RWPE2 (cell line): Measurements from ENCODE around the gene NRP2.

Source experiments
- ATAC-seq: fragments of 200-7000 bp; cut with Tn5 transposase; 3 replicates; pipeline ENCODE4 v1.9.1; 2021; ENCODE audit warnings: low read depth
- DNase-seq: peaks from one replicate; pipeline ENCODE4 v3.0.0-alpha.2; 2020; ENCODE audit warnings: low spot score
- H3K27ac ChIP-seq: fragments of 450-650 bp; 2 replicates; pipeline ENCODE4 v1.5.1; 2017; ENCODE audit warnings: mild to moderate bottlenecking; ENCODE audit not compliant: poor library complexity, severe bottlenecking
- H3K27me3 ChIP-seq: fragments of 250-450 bp; sonication (Bioruptor Pico); 2 replicates; pipeline ENCODE4 v1.5.1; 2021; ENCODE audit warnings: mild to moderate bottlenecking, moderate library complexity; ENCODE audit not compliant: insufficient read depth, poor library complexity, severe bottlenecking
- H3K36me3 ChIP-seq: fragments of 250-450 bp; sonication (Bioruptor Pico); 2 replicates; pipeline ENCODE4 v1.5.1; 2020; ENCODE audit warnings: low read depth, mild to moderate bottlenecking, moderate library complexity
- H3K4me1 ChIP-seq: fragments of 250-450 bp; sonication (Bioruptor Pico); 2 replicates; pipeline ENCODE4 v1.5.1; 2021; ENCODE audit warnings: mild to moderate bottlenecking, moderate library complexity; ENCODE audit not compliant: insufficient read depth, poor library complexity, severe bottlenecking
- H3K4me3 ChIP-seq: fragments of 250-450 bp; sonication (Bioruptor Pico); 2 replicates; pipeline ENCODE4 v1.5.1; 2021; ENCODE audit warnings: mild to moderate bottlenecking, moderate library complexity; ENCODE audit not compliant: severe bottlenecking
- H3K9me3 ChIP-seq: fragments of 250-450 bp; sonication (Bioruptor Pico); 2 replicates; pipeline ENCODE4 v1.5.1; 2021; ENCODE audit warnings: mild to moderate bottlenecking, moderate library complexity; ENCODE audit not compliant: severe bottlenecking
- TF ChIP-seq, protein P1 (sequence below): fragments of 450-650 bp; IDR thresholded peaks from one replicate; pipeline ENCODE4 v1.5.1; 2017; ENCODE audit warnings: mild to moderate bottlenecking, moderate library complexity; ENCODE audit not compliant: poor library complexity, severe bottlenecking

The NRP2 gene

DNA sequence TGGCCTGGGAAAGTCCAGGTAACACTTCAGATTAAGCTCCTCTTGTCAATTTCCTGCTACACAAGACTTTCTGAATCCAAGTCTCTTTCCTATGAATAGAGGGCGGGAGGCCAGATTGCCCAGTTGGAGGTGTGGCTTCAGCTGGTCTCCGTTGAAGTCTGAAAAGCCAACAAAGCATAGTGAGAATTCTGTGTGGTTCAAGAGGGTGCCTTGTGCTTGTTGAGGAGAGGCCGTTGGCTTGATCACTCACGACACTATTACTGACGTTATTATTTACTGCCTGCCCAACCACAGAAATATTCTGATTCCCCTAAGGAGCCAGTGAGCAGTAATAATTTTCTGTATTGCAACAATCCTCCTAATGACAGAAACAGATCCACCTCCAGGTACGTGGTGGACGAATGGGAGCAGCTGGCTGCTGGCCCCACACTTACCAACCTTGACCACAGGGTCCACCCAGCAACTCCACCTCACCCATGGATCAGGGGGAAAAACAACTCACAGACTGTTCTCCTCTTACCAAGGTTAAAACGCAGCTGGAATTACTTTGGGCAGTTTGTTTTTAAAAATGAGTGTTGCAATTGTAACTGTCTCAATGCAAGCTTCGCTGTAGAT lies 21.9 kb downstream of the NRP2 start:
- Histone ChIP-seq H3K4me1 (peaks cover 30% of the 10 kb centered on the region), H3K36me3 (0 out of 2 replicates have a peak, but pooled peaks cover 5% of the 10 kb centered on the region), H3K27me3 (no peaks in the 10 kb centered on the region), H3K27ac (no peak overlapping the region), H3K4me3 (no peak overlapping the region), H3K9me3 (no peaks in the 10 kb centered on the region)
- ATAC-seq (no peak), DNase-seq (no peak)
- TF ChIP-seq, protein P1, sequence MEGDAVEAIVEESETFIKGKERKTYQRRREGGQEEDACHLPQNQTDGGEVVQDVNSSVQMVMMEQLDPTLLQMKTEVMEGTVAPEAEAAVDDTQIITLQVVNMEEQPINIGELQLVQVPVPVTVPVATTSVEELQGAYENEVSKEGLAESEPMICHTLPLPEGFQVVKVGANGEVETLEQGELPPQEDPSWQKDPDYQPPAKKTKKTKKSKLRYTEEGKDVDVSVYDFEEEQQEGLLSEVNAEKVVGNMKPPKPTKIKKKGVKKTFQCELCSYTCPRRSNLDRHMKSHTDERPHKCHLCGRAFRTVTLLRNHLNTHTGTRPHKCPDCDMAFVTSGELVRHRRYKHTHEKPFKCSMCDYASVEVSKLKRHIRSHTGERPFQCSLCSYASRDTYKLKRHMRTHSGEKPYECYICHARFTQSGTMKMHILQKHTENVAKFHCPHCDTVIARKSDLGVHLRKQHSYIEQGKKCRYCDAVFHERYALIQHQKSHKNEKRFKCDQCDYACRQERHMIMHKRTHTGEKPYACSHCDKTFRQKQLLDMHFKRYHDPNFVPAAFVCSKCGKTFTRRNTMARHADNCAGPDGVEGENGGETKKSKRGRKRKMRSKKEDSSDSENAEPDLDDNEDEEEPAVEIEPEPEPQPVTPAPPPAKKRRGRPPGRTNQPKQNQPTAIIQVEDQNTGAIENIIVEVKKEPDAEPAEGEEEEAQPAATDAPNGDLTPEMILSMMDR, result no peak

DNA sequence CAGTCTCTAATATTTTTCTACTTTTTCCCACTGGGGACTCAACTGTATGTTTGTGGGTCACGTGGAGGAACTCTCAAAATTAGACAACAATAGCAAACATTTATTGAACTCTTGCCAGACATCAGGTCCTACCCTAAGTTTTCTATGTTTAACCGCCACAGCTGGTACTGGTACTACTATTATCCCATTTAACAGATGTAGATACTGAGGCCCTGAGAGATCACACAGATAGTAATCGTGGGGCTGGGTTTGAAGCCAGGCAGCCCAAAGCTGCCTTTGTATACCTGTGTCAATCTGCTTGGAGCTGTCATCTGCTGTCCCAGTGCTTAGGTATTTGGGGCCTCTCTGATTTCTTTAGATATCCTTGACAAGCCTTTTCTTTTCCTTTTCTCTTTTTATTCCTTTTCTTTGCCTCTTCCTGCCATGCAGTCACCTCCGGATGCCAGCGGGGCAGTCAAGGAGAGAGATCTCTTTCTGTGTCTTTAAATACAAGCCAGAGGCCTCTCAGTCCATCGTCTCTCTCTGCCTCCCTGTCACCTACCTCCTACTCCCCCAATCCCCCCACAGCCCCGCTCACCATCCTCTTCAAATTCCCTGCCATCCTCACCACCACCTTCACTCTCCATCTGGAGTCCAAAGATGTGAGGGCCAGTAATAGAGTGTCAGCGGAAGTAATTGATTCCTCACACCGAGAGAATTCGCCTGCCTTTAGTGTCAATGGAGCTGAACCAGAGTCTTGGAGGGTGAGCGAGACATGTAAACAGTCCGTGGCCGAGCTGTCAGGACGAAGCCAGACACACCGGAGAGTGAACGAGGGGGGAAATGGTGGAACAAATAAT lies 23.4 kb downstream of the NRP2 start:
- Histone ChIP-seq H3K4me1 (peaks cover 28% of the 10 kb centered on the region), H3K27ac (peak overlapping the region; percentile 74), H3K4me3 (no peak overlapping the region), H3K36me3 (0 out of 2 replicates have a peak, but pooled peaks cover 4% of the 10 kb centered on the region), H3K27me3 (no peaks in the 10 kb centered on the region), H3K9me3 (no peaks in the 10 kb centered on the region)
- DNase-seq (no peak), ATAC-seq (no peak)
- TF ChIP-seq, protein P1, result no peak

DNA sequence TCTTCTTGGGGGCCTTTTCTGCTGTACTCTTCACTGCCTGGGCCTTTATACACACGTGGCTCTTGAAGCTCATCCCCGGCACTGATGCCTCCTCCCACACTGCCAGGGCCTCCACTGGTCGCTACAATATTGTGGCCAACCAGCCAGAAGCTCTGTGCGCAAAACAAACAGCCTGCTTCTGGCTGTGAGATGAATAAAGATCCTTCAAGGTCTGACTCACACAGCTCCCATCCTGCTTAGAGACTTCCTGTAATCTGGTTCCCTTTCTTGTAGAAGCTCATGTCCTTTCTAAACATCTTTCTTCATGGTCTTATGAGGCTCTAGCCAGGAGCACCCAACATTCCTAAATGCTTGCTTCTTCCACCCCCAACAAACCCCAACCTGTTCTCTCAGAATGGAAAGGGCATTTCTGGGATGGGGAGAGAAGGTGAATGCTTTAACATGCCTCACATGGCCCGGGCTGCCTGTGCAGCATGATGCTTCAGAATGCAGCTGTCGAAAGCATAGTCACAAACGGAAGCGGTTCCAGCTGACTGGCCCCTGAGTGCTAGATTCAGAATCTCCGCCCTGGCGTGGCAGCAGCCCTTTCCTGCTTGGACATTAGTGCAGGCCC lies 24.6 kb downstream of the NRP2 start:
- ATAC-seq (peak; percentile 88), DNase-seq (no peak)
- H3K4me1 ChIP-seq, result peaks cover 17% of the 10 kb centered on the region
- H3K4me3 ChIP-seq, result no peak overlapping the region
- no peaks in the 10 kb centered on the region for H3K9me3 ChIP-seq
- no peaks in the 10 kb centered on the region for H3K36me3 ChIP-seq
- peak overlapping the region; percentile 74 for H3K27ac ChIP-seq
- TF ChIP-seq, protein P1, result no peak
- no peaks in the 10 kb centered on the region for H3K27me3 ChIP-seq

DNA sequence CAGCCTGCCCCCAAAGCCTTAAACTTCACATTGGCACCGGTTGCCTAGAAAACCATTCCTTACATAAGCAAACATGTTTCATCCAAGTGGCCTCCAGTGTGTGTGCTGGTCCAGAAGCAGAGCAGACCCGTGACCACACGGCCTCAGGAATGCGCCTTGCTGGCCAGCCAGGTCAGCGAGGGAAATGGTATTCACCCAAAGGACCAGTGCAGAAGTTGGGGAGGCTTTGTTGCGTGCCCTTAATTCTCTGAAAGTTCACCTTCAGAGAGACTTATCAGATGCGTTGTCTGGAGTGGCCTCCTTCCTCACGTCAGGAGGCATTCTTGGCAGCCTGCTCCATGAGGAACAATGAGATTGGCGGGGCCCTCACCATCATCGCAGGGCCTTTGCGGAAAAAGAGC lies 25.9 kb downstream of the NRP2 start:
- Histone ChIP-seq H3K27me3 (no peaks in the 10 kb centered on the region), H3K9me3 (no peaks in the 10 kb centered on the region), H3K4me3 (no peak overlapping the region), H3K4me1 (peaks cover 8% of the 10 kb centered on the region), H3K36me3 (no peaks in the 10 kb centered on the region), H3K27ac (no peak overlapping the region)
- ATAC-seq, result no peak
- no peak for DNase-seq
- TF ChIP-seq, protein P1, result no peak
